WTC11 (cell line): ENCODE data around the gene MAPK14. TPM values are rescaled to one million over a fixed set of nuclear protein-coding genes. Genes with fewer than 3 reads are reported as not detected.

Source experiments
- ATAC-seq: fragments of 200-7000 bp; cut with Tn5 transposase; 2 replicates; pipeline ENCODE4 v1.10.0; 2021; ENCODE audit warnings: mild to moderate bottlenecking, moderate library complexity
- CTCF ChIA-PET: fragments of 300-600 bp; sonication (Branson Sonifier 250); formaldehyde crosslinking; loops from one replicate; lab custom pipeline; 2021; ENCODE audit warnings: antibody characterized with exemption; lab: Charles Lee
- POLR2A ChIA-PET: fragments of 350-600 bp; sonication (Branson Sonifier 250); formaldehyde crosslinking; loops from one replicate; lab custom pipeline; 2021; ENCODE audit warnings: antibody characterized with exemption; lab: Charles Lee
- DNase-seq: peaks from one replicate; pipeline ENCODE4 v3.0.0; 2021; ENCODE audit warnings: low spot score
- H3K27ac Mint-ChIP-seq: 2 replicates; pipeline ENCODE4 v1.8.0; 2021; ENCODE audit warnings: mixed read lengths
- H3K27me3 Mint-ChIP-seq: 2 replicates; pipeline ENCODE4 v1.8.0; 2021; ENCODE audit warnings: low read depth, mild to moderate bottlenecking, moderate library complexity, mixed read lengths
- H3K36me3 Mint-ChIP-seq: 2 replicates; pipeline ENCODE4 v1.8.0; 2021; ENCODE audit warnings: mixed read lengths
- H3K4me1 Mint-ChIP-seq: 2 replicates; pipeline ENCODE4 v1.8.0; 2022; ENCODE audit warnings: mixed read lengths
- H3K4me3 Mint-ChIP-seq: 2 replicates; pipeline ENCODE4 v1.8.0; 2021; ENCODE audit warnings: mild to moderate bottlenecking, moderate library complexity, mixed read lengths
- H3K9me3 Mint-ChIP-seq: 2 replicates; pipeline ENCODE4 v1.8.0; 2021; ENCODE audit warnings: mixed read lengths
- EMX1 ChIP-seq: fragments of 250-450 bp; sonication (Bioruptor Pico); IDR thresholded peaks from 2 replicates; pipeline ENCODE4 v1.8.0; 2021; ENCODE audit warnings: mild to moderate bottlenecking
- FOXJ3 ChIP-seq: sonication (generic); formaldehyde crosslinking; IDR thresholded peaks from 2 replicates; pipeline ENCODE4 v1.9.0; 2021; ENCODE audit warnings: missing genetic modification reagents, mild to moderate bottlenecking, borderline replicate concordance
- FOXP1 ChIP-seq: sonication (generic); formaldehyde crosslinking; IDR thresholded peaks from 2 replicates; pipeline ENCODE4 v1.8.0; 2022; ENCODE audit warnings: missing genetic modification reagents, mild to moderate bottlenecking, moderate library complexity, borderline replicate concordance
- GABPB1 ChIP-seq: sonication (generic); formaldehyde crosslinking; IDR thresholded peaks from 2 replicates; pipeline ENCODE4 v1.8.1; 2023; ENCODE audit warnings: mild to moderate bottlenecking, missing genetic modification reagents
- SMAD4 ChIP-seq: sonication (generic); formaldehyde crosslinking; IDR thresholded peaks from 2 replicates; pipeline ENCODE4 v1.8.0; 2022; ENCODE audit warnings: mild to moderate bottlenecking, missing genetic modification reagents
- SP1 ChIP-seq: sonication (generic); formaldehyde crosslinking; conservative IDR thresholded peaks from 2 replicates; pipeline ENCODE4 v1.8.1; 2022; ENCODE audit warnings: missing genetic modification reagents
- ZNF423 ChIP-seq: fragments of 250-450 bp; sonication (Bioruptor Pico); IDR thresholded peaks from 2 replicates; pipeline ENCODE4 v2.1.2; 2022; ENCODE audit warnings: mild to moderate bottlenecking, moderate library complexity
- total RNA-seq: library from RNA; stranded (reverse); gene quantifications from 3 replicates; pipeline ENCODE4 v1.2.3, GENCODE V29; 2021
- TF ChIP-seq, protein P1 (sequence below): sonication (generic); formaldehyde crosslinking; IDR thresholded peaks from 2 replicates; pipeline ENCODE4 v1.8.0; 2023; ENCODE audit warnings: missing genetic modification reagents, mild to moderate bottlenecking, borderline replicate concordance
- TF ChIP-seq, protein P2 (sequence below): fragments of 250-450 bp; sonication (Bioruptor Pico); IDR thresholded peaks from 2 replicates; pipeline ENCODE4 v2.1.2; 2022; ENCODE audit warnings: mild to moderate bottlenecking, moderate library complexity
- TF ChIP-seq, protein P3 (sequence below): fragments of 250-450 bp; sonication (Bioruptor Pico); IDR thresholded peaks from 2 replicates; pipeline ENCODE4 v1.8.0; 2021; ENCODE audit warnings: mild to moderate bottlenecking
- TF ChIP-seq, protein P4 (sequence below): sonication (generic); formaldehyde crosslinking; IDR thresholded peaks from 2 replicates; pipeline ENCODE4 v1.8.0; 2022; ENCODE audit warnings: mild to moderate bottlenecking, missing genetic modification reagents
- TF ChIP-seq, protein P5 (sequence below): fragments of 250-450 bp; sonication (Bioruptor Pico); IDR thresholded peaks from 2 replicates; pipeline ENCODE4 v1.9.0; 2021; ENCODE audit warnings: moderate library complexity, mild to moderate bottlenecking, inconsistent platforms, borderline replicate concordance
- TF ChIP-seq, protein P6 (sequence below): sonication (generic); formaldehyde crosslinking; IDR thresholded peaks from 2 replicates; pipeline ENCODE4 v1.8.0; 2022; ENCODE audit warnings: mild to moderate bottlenecking, missing genetic modification reagents
- TF ChIP-seq, protein P7 (sequence below): fragments of 250-450 bp; sonication (Bioruptor Pico); IDR thresholded peaks from 2 replicates; pipeline ENCODE4 v1.9.0; 2021; ENCODE audit warnings: mild to moderate bottlenecking, borderline replicate concordance
- TF ChIP-seq, protein P8 (sequence below): sonication (generic); formaldehyde crosslinking; IDR thresholded peaks from 2 replicates; pipeline ENCODE4 v1.8.0; 2022; ENCODE audit warnings: mild to moderate bottlenecking, missing genetic modification reagents
- TF ChIP-seq, protein P9 (sequence below): sonication (generic); formaldehyde crosslinking; IDR thresholded peaks from 2 replicates; pipeline ENCODE4 v1.8.1; 2023; ENCODE audit warnings: mild to moderate bottlenecking, missing genetic modification reagents

The MAPK14 gene
- total RNA-seq, 1 experiment from 2014 or later: 34.0 TPM

DNA sequence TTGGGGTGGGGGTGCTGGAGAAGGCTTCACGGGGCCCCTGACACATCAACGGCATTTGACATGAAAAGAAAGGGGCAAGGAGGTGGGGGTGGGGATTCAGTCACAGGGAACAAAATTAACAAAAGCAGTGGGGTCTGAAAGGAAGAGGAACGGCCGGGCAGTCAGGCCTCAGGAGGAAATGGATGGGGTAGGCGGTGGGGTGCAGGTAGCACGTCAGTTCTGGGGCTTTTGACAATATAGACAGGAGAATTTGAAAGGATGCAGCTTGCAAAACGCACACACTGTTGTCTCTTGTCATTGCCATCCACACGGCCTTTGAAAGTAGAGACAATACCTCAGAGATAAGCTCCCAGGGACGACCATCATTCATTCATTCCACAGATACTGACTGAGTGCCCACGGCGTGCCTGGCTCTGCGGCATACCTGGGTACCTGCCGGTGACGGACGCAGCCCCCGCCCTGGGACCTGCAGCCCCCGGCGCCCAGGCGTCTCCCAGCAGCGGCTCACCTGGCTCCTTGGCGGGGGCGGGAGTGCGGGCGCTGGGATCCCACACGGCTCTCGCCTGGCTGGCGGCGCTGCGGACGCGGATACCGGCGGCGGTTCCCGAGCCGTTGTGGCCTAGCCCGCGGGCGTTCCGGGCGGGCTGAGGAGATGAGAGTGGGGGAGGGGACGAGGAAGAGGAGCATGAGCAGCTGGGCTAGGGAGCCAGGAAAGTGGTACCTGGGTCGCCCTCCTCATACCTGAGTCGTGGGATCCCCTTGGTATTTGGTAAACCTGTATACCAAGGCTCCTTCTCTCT lies 3.4 kb upstream of the MAPK14 start, which contains the start of gene SLC26A8 (continued):
- TF ChIP-seq, protein P1, sequence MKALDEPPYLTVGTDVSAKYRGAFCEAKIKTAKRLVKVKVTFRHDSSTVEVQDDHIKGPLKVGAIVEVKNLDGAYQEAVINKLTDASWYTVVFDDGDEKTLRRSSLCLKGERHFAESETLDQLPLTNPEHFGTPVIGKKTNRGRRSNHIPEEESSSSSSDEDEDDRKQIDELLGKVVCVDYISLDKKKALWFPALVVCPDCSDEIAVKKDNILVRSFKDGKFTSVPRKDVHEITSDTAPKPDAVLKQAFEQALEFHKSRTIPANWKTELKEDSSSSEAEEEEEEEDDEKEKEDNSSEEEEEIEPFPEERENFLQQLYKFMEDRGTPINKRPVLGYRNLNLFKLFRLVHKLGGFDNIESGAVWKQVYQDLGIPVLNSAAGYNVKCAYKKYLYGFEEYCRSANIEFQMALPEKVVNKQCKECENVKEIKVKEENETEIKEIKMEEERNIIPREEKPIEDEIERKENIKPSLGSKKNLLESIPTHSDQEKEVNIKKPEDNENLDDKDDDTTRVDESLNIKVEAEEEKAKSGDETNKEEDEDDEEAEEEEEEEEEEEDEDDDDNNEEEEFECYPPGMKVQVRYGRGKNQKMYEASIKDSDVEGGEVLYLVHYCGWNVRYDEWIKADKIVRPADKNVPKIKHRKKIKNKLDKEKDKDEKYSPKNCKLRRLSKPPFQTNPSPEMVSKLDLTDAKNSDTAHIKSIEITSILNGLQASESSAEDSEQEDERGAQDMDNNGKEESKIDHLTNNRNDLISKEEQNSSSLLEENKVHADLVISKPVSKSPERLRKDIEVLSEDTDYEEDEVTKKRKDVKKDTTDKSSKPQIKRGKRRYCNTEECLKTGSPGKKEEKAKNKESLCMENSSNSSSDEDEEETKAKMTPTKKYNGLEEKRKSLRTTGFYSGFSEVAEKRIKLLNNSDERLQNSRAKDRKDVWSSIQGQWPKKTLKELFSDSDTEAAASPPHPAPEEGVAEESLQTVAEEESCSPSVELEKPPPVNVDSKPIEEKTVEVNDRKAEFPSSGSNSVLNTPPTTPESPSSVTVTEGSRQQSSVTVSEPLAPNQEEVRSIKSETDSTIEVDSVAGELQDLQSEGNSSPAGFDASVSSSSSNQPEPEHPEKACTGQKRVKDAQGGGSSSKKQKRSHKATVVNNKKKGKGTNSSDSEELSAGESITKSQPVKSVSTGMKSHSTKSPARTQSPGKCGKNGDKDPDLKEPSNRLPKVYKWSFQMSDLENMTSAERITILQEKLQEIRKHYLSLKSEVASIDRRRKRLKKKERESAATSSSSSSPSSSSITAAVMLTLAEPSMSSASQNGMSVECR (CRISPR knock-in tag): 0 out of 2 replicates have a peak, but pooled peaks have one; percentile 34
- peak; percentile 66; the same call in 1 of the 2 replicates for TF ChIP-seq FOXP1 (CRISPR knock-in tag)
- TF ChIP-seq EMX1 (CRISPR knock-in tag): no peak
- no peak for TF ChIP-seq FOXJ3
- TF ChIP-seq, protein P2, sequence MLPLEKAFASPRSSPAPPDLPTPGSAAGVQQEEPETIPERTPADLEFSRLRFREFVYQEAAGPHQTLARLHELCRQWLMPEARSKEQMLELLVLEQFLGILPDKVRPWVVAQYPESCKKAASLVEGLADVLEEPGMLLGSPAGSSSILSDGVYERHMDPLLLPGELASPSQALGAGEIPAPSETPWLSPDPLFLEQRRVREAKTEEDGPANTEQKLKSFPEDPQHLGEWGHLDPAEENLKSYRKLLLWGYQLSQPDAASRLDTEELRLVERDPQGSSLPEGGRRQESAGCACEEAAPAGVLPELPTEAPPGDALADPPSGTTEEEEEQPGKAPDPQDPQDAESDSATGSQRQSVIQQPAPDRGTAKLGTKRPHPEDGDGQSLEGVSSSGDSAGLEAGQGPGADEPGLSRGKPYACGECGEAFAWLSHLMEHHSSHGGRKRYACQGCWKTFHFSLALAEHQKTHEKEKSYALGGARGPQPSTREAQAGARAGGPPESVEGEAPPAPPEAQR: no peak
- TF ChIP-seq SP1 (CRISPR knock-in tag): 0 out of 2 replicates have a peak, but pooled peaks have one; percentile 39

DNA sequence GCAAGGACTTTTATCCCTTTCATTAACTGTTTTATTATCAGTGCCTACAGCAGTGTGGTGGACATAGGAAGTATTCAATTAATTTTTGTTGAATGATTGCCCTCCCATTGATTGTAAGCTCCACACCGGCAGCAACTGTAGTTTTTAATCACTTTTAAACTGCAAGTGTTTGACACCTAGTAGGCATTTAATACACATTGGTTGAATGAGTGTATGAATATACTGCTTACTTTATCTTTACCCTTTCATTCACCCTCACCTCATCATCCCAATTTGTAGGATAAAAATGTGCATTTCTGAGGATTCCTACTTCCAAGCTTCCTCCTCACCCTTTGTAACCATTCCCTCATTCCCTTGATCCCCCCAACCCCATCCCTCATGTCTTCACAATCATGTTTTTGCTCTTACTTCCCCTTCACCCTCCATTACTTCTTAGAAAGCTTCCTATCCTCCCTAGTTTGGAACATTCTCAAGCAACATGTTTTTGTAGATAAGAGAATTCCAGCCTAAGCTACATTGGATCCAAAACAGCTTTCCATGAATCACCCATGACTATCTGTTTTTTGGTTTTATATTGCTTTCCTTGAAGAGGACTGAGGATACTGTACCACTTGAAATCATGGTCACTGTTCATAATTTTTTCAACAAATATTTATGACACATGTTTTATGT lies 2.2 kb upstream of the MAPK14 start:
- peak overlapping the region; percentile 73 for H3K4me3 Mint-ChIP-seq
- DNase-seq (no peak), ATAC-seq (no peak)
- H3K27ac Mint-ChIP-seq: 0 out of 2 replicates have a peak overlapping the region, but pooled peaks have one; percentile 87
- H3K4me1 Mint-ChIP-seq: peaks cover 48% of the 10 kb centered on the region
- H3K36me3 Mint-ChIP-seq: no peaks in the 10 kb centered on the region
- POLR2A ChIA-PET: interaction anchor here (0.6 kb wide), 1 partner anchor 17 kb away, joined by 3 read pairs; no protein-coding TSS in a partner anchor
- no peaks in the 10 kb centered on the region for H3K9me3 Mint-ChIP-seq
- H3K27me3 Mint-ChIP-seq: peaks cover 9% of the 10 kb centered on the region; the same call in 1 of the 2 replicates
- CTCF ChIA-PET: interaction anchor here (1.5 to 4.0 kb wide), 3 partner anchors 40 to 316 kb away, joined by 3 to 37 read pairs (median 4); no protein-coding TSS in a partner anchor
- TF ChIP-seq, protein P3, sequence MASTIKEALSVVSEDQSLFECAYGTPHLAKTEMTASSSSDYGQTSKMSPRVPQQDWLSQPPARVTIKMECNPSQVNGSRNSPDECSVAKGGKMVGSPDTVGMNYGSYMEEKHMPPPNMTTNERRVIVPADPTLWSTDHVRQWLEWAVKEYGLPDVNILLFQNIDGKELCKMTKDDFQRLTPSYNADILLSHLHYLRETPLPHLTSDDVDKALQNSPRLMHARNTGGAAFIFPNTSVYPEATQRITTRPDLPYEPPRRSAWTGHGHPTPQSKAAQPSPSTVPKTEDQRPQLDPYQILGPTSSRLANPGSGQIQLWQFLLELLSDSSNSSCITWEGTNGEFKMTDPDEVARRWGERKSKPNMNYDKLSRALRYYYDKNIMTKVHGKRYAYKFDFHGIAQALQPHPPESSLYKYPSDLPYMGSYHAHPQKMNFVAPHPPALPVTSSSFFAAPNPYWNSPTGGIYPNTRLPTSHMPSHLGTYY (CRISPR knock-in tag): no peak
- TF ChIP-seq, protein P4, sequence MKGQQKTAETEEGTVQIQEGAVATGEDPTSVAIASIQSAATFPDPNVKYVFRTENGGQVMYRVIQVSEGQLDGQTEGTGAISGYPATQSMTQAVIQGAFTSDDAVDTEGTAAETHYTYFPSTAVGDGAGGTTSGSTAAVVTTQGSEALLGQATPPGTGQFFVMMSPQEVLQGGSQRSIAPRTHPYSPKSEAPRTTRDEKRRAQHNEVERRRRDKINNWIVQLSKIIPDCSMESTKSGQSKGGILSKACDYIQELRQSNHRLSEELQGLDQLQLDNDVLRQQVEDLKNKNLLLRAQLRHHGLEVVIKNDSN (CRISPR knock-in tag): no peak
- TF ChIP-seq, protein P5, sequence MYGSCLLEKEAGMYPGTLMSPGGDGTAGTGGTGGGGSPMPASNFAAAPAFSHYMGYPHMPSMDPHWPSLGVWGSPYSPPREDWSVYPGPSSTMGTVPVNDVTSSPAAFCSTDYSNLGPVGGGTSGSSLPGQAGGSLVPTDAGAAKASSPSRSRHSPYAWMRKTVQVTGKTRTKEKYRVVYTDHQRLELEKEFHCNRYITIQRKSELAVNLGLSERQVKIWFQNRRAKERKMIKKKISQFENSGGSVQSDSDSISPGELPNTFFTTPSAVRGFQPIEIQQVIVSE (CRISPR knock-in tag): no peak
- TF ChIP-seq SMAD4 (CRISPR knock-in tag) (no peak), ZNF423 (no peak), GABPB1 (CRISPR knock-in tag) (no peak)
- TF ChIP-seq, protein P6, sequence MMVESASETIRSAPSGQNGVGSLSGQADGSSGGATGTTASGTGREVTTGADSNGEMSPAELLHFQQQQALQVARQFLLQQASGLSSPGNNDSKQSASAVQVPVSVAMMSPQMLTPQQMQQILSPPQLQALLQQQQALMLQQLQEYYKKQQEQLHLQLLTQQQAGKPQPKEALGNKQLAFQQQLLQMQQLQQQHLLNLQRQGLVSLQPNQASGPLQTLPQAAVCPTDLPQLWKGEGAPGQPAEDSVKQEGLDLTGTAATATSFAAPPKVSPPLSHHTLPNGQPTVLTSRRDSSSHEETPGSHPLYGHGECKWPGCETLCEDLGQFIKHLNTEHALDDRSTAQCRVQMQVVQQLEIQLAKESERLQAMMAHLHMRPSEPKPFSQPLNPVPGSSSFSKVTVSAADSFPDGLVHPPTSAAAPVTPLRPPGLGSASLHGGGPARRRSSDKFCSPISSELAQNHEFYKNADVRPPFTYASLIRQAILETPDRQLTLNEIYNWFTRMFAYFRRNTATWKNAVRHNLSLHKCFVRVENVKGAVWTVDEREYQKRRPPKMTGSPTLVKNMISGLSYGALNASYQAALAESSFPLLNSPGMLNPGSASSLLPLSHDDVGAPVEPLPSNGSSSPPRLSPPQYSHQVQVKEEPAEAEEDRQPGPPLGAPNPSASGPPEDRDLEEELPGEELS (CRISPR knock-in tag): no peak
- TF ChIP-seq, protein P7, sequence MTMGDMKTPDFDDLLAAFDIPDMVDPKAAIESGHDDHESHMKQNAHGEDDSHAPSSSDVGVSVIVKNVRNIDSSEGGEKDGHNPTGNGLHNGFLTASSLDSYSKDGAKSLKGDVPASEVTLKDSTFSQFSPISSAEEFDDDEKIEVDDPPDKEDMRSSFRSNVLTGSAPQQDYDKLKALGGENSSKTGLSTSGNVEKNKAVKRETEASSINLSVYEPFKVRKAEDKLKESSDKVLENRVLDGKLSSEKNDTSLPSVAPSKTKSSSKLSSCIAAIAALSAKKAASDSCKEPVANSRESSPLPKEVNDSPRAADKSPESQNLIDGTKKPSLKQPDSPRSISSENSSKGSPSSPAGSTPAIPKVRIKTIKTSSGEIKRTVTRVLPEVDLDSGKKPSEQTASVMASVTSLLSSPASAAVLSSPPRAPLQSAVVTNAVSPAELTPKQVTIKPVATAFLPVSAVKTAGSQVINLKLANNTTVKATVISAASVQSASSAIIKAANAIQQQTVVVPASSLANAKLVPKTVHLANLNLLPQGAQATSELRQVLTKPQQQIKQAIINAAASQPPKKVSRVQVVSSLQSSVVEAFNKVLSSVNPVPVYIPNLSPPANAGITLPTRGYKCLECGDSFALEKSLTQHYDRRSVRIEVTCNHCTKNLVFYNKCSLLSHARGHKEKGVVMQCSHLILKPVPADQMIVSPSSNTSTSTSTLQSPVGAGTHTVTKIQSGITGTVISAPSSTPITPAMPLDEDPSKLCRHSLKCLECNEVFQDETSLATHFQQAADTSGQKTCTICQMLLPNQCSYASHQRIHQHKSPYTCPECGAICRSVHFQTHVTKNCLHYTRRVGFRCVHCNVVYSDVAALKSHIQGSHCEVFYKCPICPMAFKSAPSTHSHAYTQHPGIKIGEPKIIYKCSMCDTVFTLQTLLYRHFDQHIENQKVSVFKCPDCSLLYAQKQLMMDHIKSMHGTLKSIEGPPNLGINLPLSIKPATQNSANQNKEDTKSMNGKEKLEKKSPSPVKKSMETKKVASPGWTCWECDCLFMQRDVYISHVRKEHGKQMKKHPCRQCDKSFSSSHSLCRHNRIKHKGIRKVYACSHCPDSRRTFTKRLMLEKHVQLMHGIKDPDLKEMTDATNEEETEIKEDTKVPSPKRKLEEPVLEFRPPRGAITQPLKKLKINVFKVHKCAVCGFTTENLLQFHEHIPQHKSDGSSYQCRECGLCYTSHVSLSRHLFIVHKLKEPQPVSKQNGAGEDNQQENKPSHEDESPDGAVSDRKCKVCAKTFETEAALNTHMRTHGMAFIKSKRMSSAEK: no peak
- TF ChIP-seq, protein P8, sequence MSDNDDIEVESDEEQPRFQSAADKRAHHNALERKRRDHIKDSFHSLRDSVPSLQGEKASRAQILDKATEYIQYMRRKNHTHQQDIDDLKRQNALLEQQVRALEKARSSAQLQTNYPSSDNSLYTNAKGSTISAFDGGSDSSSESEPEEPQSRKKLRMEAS (CRISPR knock-in tag): no peak
- TF ChIP-seq, protein P9, sequence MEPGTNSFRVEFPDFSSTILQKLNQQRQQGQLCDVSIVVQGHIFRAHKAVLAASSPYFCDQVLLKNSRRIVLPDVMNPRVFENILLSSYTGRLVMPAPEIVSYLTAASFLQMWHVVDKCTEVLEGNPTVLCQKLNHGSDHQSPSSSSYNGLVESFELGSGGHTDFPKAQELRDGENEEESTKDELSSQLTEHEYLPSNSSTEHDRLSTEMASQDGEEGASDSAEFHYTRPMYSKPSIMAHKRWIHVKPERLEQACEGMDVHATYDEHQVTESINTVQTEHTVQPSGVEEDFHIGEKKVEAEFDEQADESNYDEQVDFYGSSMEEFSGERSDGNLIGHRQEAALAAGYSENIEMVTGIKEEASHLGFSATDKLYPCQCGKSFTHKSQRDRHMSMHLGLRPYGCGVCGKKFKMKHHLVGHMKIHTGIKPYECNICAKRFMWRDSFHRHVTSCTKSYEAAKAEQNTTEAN: no peak
